DMS 273 (cell line): ENCODE data around the gene MESD.

ENCODE experiments used
- DNase-seq: peaks from one replicate; lab custom pipeline; 2025; ENCODE audit not compliant: unreplicated experiment; lab: John Stamatoyannopoulos, UW

The MESD gene

GRCh38 chr15:81015621-81016488 is 26.2 kb upstream of the MESD start:
- no peak for DNase-seq

DNA sequence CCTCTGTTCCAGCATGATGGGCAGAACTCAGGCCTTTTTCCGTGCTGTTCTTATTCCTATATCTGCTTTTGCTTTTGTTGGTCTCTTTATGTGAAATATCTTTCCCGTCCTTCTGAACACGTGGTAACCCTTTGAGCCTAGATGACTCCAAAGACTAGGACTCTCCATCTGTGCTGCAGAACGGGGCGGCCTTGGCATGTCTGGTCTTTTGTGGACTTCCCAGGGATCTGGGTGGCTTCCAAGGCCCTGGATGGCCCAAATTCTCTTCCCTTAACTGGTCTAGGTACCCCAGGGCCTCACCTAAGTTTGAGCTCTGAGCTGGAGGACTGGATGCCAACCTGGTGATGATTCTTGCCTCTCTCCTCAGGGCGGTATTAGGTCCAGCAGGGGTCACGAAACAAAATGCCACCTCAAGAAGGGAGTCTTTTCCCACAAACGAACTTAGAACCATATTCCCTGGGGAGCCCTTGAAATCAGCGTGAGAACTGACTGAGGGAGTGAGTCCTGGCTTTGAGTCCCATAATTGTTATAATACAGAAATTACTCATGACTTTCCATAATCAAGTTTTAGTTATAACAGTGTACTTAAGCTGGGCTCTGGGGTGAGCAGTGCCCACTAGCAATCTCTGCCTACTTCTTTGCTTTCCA is 25.0 kb upstream of the MESD start:
- DNase-seq = no peak

DNA sequence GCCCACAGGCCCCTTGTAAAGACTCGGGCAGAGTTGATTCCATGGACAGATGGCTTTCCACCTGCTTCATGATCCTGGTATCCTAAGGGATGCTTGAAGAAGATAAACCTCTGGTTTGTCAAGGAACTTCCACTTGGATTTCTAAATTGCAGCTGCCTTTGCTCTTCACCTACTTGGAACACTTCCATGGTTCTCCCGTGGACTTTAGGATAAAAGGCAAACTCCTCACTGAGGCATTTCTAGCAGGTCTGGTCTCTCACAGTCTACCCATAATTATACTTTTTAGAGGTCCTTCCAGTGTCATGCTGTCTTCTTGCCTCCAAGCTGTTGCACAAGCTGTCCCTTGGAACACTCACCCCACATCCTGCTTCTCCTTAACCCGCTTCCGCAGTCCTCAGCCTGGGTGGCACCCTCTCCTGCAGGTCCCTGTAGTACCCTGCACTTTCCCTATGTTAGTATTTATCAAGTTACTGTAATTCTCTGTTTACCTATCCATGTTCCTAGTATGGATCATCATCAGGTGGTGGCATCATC is 23.8 kb upstream of the MESD start:
- no peak for DNase-seq

DNA sequence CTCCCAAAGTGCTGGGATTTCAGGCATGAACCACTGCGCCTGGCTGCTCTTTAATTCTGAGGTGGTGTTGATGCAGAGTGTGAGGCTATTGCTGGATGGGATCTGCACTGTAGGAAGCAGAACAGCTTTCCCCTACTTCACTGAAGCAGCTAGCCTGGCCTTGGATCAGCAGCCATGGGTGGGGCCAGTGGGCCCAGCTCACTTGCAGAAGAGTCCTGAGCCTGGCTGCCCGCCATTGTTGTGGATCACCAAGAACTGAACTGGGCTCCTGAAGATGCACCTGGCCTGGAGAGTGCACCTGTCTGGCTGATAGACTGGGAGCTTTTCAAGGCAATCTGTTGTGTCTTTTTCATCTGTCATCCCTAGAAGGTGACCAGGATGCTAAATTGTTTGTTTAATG is 23.0 kb upstream of the MESD start:
- no peak for DNase-seq

DNA sequence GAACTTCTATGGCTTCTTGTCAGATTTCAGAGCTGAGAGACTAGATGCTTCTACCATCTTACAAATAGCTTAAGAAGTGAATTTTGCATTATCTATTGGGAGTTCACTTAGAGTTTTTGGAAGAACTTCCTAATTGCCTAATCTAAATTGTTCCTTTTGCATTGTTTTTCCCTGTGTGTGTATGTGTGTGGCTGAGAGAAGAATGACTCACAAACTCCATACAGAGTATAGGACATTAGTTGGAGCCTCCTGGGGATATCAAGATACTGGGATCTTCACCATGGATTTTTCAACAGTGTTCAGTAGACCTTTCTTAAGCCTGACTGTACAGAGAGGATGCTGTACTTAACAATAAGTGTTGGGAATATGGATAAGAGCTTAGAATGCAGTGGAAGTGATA is 22.0 kb upstream of the MESD start:
- no peak for DNase-seq

GRCh38 chr15:81010086-81010485 is 20.5 kb upstream of the MESD start:
- DNase-seq = no peak

GRCh38 chr15:81008312-81008711 is 18.7 kb upstream of the MESD start:
- no peak for DNase-seq

- no peak for DNase-seq
Observed at GRCh38 chr15:81007428-81008064, 17.9 kb upstream of the MESD start.

DNA sequence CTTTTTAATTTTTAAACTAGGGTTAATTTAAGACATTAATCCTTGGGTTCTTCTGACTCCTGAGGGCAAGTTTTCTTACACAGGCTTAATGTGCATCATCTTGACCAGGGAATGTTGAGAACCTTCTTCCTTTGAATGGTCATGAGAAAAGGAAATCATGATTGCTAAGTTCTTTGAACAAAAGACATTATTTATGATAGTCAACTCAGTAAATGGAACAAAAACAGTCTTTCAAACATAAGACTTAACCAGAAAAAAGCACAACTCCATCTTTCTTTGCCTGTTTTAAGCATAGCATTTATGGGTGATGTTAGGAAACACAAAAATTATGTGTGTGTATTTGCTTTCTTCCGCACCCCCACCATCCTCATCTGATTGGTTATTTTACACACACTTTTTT is 16.5 kb upstream of the MESD start:
- no peak for DNase-seq

- no peak for DNase-seq
Observed at GRCh38 chr15:81003097-81003350, 13.4 kb upstream of the MESD start.

- peak; percentile 44 for DNase-seq
Observed at GRCh38 chr15:81002331-81003096, 12.9 kb upstream of the MESD start.

- no peak for DNase-seq
Observed at GRCh38 chr15:81002009-81002330, 12.4 kb upstream of the MESD start.

- DNase-seq = peak; percentile 73
Observed at GRCh38 chr15:81001152-81002008, 11.8 kb upstream of the MESD start.

DNA sequence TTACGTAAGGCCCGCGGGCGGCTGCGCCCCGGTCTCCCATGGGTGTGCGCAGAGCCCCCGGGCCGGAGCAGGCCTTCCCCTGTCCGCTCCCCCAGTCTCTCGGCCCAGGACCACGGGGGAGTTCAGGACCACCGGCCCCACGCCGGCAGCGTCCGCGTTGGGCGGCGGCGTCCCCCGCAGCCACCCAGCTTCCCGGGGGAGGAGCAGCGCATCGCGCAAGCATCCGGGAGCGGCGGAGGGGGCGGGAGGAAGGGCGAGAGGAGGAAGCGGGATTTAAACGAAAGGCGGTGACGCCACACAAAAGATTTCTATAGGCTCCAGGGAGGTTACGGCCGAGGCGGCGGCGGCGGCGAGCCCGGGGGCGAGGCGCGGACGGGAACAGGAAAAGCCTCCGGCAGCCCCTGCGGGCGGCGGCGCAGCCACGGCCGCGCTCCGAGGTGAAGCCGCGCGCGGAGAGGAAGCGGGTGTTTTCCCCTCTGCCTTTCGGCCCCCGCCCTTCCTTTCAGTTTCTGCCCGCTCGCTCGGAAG is 11.1 kb upstream of the MESD start, which contains the start of gene TLNRD1:
TSS of gene TLNRD1 (plus strand) at position 300 of the 528 bp plus-strand sequence. CDS start 1,349 bp downstream, outside the sequence.
- peak; percentile 91 for DNase-seq

GRCh38 chr15:81000144-81000623 is 10.6 kb upstream of the MESD start:
- DNase-seq = no peak

GRCh38 chr15:80999623-81000036 is 10.0 kb upstream of the MESD start:
- no peak for DNase-seq

DNA sequence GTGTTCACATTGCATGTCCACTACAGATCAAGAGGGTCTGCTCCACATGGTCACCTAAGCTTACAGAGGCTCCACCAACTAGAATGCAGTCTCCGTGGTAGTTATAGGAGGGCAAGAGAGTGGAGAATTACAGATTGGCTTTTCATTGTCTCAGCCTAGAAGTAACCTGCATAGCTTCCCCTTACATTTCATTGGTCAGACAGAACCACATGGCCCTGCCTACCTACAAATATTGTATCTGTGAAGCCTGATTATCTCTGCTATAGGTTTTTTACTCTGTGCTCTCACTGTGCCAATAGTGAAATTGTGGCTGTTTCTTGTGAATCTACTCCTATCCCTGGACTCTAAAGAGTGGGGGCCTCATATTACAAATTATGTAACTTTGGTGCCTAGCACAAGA is 8.6 kb upstream of the MESD start:
- no peak for DNase-seq

GRCh38 chr15:80997692-80998091 is 8.1 kb upstream of the MESD start:
- no peak for DNase-seq

- peak; percentile 54 for DNase-seq
Observed at GRCh38 chr15:80996247-80996646, 6.6 kb upstream of the MESD start.

GRCh38 chr15:80992441-80992840 is 2.8 kb upstream of the MESD start:
- DNase-seq = peak; percentile 14
